AG09319 (cell line): Measurements from ENCODE around the gene ZMIZ1.

Experiments
- DNase-seq: peaks from one replicate; pipeline ENCODE4 v3.0.0-alpha.2; 2010; ENCODE audit warnings: low read depth; ENCODE audit errors: extremely low read depth
- CTCF ChIP-seq: IDR thresholded peaks from 2 replicates; pipeline ENCODE4 v1.5.1; 2011; ENCODE audit warnings: low read depth, mild to moderate bottlenecking, inconsistent platforms, low read length, moderate library complexity

Gene ZMIZ1

DNA sequence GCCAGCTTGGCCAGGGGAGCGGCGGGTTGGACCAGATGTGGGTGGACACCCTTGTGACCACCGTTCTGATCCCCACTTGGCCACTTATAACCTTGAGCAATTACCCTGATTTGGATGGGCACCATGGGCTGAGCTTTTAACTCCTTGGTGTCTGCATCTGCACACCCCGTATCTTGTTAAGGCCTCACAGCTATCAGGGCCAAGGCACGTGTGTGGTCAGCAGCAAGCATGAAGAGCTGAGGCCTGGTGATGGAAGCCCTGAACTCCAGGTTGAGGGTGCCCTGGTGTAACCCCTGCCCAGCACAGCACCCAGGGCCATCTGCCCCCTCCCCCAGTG, 89.2 kb downstream of the ZMIZ1 start:
- no peak for TF ChIP-seq CTCF
- DNase-seq: no peak

- no peak for TF ChIP-seq CTCF
- DNase-seq: no peak
Observed at GRCh38 chr10:79158402-79159097, 89.8 kb downstream of the ZMIZ1 start.

DNA sequence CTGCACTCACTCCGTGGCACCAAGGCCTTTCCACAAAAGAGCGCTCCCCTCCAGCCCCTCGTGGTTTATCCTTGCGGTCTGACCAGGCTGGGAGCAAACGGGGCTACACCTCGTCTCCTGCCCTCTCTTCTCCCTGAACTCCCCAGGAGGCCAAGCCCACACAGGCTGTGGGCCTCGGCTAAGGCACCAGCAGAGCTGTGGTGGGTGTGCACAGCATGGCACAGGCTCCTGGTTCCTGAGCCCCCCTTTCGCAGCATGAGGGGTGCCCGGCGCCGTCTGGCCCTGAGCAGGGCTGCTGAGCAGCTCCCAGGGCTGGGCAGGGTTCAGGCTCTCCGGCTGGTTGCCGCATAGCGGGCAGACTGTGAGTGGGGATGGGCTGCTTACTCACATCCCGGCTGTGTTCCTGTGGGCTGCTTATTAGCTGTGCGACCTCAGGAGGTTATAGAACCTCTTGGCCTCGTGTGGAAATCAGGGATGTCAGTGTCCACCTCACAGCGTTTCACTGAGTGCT, 90.4 kb downstream of the ZMIZ1 start:
- no peak for DNase-seq
- TF ChIP-seq CTCF: no peak; the same call in 1 of the 2 replicates

GRCh38 chr10:79159785-79160184, 91.0 kb downstream of the ZMIZ1 start:
- no peak for TF ChIP-seq CTCF
- no peak for DNase-seq

GRCh38 chr10:79160191-79160590, 91.4 kb downstream of the ZMIZ1 start:
- no peak for TF ChIP-seq CTCF
- no peak for DNase-seq

DNA sequence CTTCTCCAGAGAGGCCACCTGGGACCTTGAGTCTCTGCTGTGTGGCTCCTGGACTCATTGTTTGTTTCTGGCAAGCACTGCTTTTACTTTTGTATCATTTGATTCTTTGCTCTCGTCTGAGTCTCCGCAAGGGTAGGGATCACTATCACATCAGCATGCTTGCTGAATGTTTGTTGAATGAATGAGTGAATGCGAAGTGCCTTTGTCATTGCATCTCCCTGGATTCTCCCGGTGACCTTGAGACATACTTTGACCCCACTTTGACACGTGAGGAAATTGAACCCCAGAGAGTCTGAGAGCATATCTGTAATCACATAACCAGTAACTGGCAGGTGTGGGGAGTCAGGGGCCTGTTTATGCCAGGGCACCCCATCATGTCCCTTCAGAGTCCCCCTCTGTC, 92.8 kb downstream of the ZMIZ1 start:
- no peak for TF ChIP-seq CTCF
- no peak for DNase-seq

- no peak for DNase-seq
- no peak for TF ChIP-seq CTCF
Observed at GRCh38 chr10:79162022-79162421, 93.3 kb downstream of the ZMIZ1 start.
